ENCODE results near the gene ANXA2. TPM values are rescaled to one million over a fixed set of nuclear protein-coding genes. Genes with fewer than 3 reads are reported as not detected.

The ANXA2 gene
- total RNA-seq, 4 donors from 2014 or later: 487 to 718 (median 620) TPM

DNA sequence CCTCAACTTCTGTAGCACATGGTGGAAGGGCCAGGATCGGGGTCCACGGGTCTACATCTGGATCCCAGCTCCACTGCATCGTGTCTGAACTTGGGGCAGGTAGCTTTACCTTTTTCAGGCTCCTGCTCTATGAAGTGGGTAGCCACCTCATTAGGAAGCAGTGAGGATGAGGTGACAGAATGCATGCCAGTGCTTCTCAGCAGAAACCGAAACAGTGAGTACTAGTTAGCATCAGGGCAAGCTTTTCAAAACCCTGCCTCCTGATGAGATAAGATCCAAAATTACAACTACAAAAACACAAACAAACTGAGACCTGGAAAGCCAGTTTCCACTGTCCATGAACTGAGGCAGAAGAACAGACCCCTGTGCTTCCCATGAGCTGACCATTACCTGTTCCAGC lies 77.4 kb downstream of the ANXA2 start:
- Histone ChIP-seq H3K9me3 (no peaks in the 10 kb centered on the region), H3K27me3 (peaks cover 30% of the 10 kb centered on the region), H3K4me1 (no peaks in the 10 kb centered on the region), H3K27ac (no peak overlapping the region), H3K4me3 (no peak overlapping the region), H3K36me3 (no peaks in the 10 kb centered on the region)
- 80 to 85% methylated on average over 1 to 4 of the region's 4 CpGs for WGBS, 2 donors (ENCODE audit: low coverage in 1 of 2)
- in situ Hi-C loops (cut with MboI; ENCODE audit: low pct_ligation_motif_present in 1 of 4, low pct_unique_long_range_greater_than_20kb in 1 of 4, low sequenced_read_pairs in 3 of 4) (loop anchor here in 2 of 4 donors (10.0 kb wide), 1 partner anchor 596 kb away; no protein-coding TSS in a partner anchor), intact Hi-C loops (cut with DNase I; ENCODE audit: low total_unique reads) (no loop called here)
- DNase-seq: no peak
- TF ChIP-seq POLR2A (IDR thresholded peaks at IDR 0.05) (no peak), POLR2AphosphoS5 (IDR thresholded peaks at IDR 0.05) (no peak), EP300 (IDR thresholded peaks at IDR 0.05; ENCODE audit: low read depth) (no peak)
- TF ChIP-seq, protein P1, sequence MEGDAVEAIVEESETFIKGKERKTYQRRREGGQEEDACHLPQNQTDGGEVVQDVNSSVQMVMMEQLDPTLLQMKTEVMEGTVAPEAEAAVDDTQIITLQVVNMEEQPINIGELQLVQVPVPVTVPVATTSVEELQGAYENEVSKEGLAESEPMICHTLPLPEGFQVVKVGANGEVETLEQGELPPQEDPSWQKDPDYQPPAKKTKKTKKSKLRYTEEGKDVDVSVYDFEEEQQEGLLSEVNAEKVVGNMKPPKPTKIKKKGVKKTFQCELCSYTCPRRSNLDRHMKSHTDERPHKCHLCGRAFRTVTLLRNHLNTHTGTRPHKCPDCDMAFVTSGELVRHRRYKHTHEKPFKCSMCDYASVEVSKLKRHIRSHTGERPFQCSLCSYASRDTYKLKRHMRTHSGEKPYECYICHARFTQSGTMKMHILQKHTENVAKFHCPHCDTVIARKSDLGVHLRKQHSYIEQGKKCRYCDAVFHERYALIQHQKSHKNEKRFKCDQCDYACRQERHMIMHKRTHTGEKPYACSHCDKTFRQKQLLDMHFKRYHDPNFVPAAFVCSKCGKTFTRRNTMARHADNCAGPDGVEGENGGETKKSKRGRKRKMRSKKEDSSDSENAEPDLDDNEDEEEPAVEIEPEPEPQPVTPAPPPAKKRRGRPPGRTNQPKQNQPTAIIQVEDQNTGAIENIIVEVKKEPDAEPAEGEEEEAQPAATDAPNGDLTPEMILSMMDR (IDR thresholded peaks at IDR 0.05): no peak

DNA sequence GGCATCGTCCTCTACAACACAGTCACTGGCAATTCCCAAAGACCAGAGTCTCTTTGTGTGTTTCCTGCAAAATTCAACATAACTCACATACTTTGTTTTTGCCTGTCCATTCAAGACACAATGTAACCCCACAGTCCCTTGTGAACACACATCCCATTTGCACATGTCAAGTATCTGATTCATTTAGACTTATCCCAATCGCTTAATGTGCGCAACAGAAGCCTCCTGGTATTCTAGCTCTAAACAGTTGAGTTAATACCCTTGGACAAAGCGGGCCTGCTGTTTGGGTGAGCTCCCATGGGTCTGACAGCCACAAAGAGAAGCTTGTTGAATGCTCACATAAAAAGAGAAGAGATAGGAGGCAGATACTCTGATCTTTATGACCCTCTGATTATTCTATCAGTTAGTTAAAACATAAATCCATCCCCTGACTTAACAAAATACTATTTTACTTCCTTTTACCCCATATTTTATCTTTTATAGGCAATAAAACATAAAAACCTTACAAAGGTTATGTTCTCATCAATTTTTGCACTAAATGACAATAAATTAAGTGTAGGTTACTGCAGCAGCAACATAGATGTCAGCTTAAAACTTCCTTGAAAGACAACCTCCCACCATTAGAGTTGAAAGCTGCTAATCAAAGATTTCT lies 79.4 kb downstream of the ANXA2 start:
- 72 to 78% methylated on average over 3 to 4 of the region's 4 CpGs for WGBS, 2 donors (ENCODE audit: low coverage in 1 of 2)
- Histone ChIP-seq H3K4me3 (no peak overlapping the region), H3K27ac (no peak overlapping the region), H3K27me3 (peaks cover 11% of the 10 kb centered on the region), H3K4me1 (peaks cover 0 to 4% (median 0%) of the 10 kb centered on the region in 4 donors), H3K36me3 (no peaks in the 10 kb centered on the region), H3K9me3 (no peaks in the 10 kb centered on the region)
- intact Hi-C loops (cut with DNase I; ENCODE audit: low total_unique reads): no loop called here
- DNase-seq: no peak
- TF ChIP-seq EP300 (IDR thresholded peaks at IDR 0.05; ENCODE audit: low read depth): no peak
- no peak for TF ChIP-seq POLR2AphosphoS5 (IDR thresholded peaks at IDR 0.05)
- TF ChIP-seq, protein P1 (IDR thresholded peaks at IDR 0.05): no peak
- TF ChIP-seq POLR2A (IDR thresholded peaks at IDR 0.05): no peak
- in situ Hi-C loops (cut with MboI; ENCODE audit: low pct_ligation_motif_present in 1 of 4, low pct_unique_long_range_greater_than_20kb in 1 of 4, low sequenced_read_pairs in 3 of 4): no loop called here

GRCh38 chr15:60316961-60317360 lies 80.8 kb downstream of the ANXA2 start:
- no peaks in the 10 kb centered on the region for H3K36me3 ChIP-seq
- no peak overlapping the region for H3K4me3 ChIP-seq
- 88% methylated on average over 4 of the region's 4 CpGs; no CpG with 5 or more reads in 1 of the 2 donors for WGBS, 2 donors (ENCODE audit: low coverage in 1 of 2)
- H3K27ac ChIP-seq: no peak overlapping the region
- no peaks in the 10 kb centered on the region for H3K27me3 ChIP-seq
- in situ Hi-C loops (cut with MboI; ENCODE audit: low pct_ligation_motif_present in 1 of 4, low pct_unique_long_range_greater_than_20kb in 1 of 4, low sequenced_read_pairs in 3 of 4) (no loop called here), intact Hi-C loops (cut with DNase I; ENCODE audit: low total_unique reads) (no loop called here)
- no peaks in the 10 kb centered on the region for H3K9me3 ChIP-seq
- H3K4me1 ChIP-seq: peaks cover 0 to 4% (median 0%) of the 10 kb centered on the region in 4 donors
- TF ChIP-seq POLR2A (IDR thresholded peaks at IDR 0.05): no peak
- DNase-seq: no peak

- no peak for DNase-seq
- in situ Hi-C loops (cut with MboI; ENCODE audit: low pct_ligation_motif_present in 1 of 4, low pct_unique_long_range_greater_than_20kb in 1 of 4, low sequenced_read_pairs in 3 of 4): no loop called here
- peaks cover 0 to 4% (median 0%) of the 10 kb centered on the region in 4 donors for H3K4me1 ChIP-seq
- 52 to 86% methylated on average over 3 to 4 of the region's 4 CpGs for WGBS, 2 donors (ENCODE audit: low coverage in 1 of 2)
- no peaks in the 10 kb centered on the region for H3K9me3 ChIP-seq
- no peak overlapping the region for H3K4me3 ChIP-seq
- no peaks in the 10 kb centered on the region for H3K36me3 ChIP-seq
- intact Hi-C loops (cut with DNase I; ENCODE audit: low total_unique reads): no loop called here
- TF ChIP-seq POLR2AphosphoS5 (IDR thresholded peaks at IDR 0.05): no peak
- no peak overlapping the region for H3K27ac ChIP-seq
- H3K27me3 ChIP-seq: no peaks in the 10 kb centered on the region
Measured at GRCh38 chr15:60315878-60316277, 81.9 kb downstream of the ANXA2 start.

- intact Hi-C loops (cut with DNase I; ENCODE audit: low total_unique reads): no loop called here
- no peak overlapping the region for H3K4me3 ChIP-seq
- in situ Hi-C loops (cut with MboI; ENCODE audit: low pct_ligation_motif_present in 1 of 4, low pct_unique_long_range_greater_than_20kb in 1 of 4, low sequenced_read_pairs in 3 of 4): no loop called here
- 63 to 74% methylated on average over 1 to 4 of the region's 4 CpGs for WGBS, 2 donors (ENCODE audit: low coverage in 1 of 2)
- no peak overlapping the region for H3K27ac ChIP-seq
- H3K4me1 ChIP-seq: peaks cover 0 to 4% (median 0%) of the 10 kb centered on the region in 4 donors
- no peaks in the 10 kb centered on the region for H3K36me3 ChIP-seq
- no peak for DNase-seq
- H3K27me3 ChIP-seq: peaks cover 4% of the 10 kb centered on the region
- H3K9me3 ChIP-seq: no peaks in the 10 kb centered on the region
- TF ChIP-seq, protein P1 (IDR thresholded peaks at IDR 0.05): no peak
- no peak for TF ChIP-seq POLR2A (IDR thresholded peaks at IDR 0.05)
- TF ChIP-seq EP300 (IDR thresholded peaks at IDR 0.05; ENCODE audit: low read depth): no peak
- no peak for TF ChIP-seq POLR2AphosphoS5 (IDR thresholded peaks at IDR 0.05)
Measured at GRCh38 chr15:60313906-60314305, 83.9 kb downstream of the ANXA2 start.

All from transverse colon (tissue), 4 donors.